Measurements from ENCODE around the gene KEL.
"Not testable (repeated sequence)": the region's sequence is repeated elsewhere in the genome, so short reads cannot be mapped to it uniquely, and the experiment has no call there.

The KEL gene, protein sequence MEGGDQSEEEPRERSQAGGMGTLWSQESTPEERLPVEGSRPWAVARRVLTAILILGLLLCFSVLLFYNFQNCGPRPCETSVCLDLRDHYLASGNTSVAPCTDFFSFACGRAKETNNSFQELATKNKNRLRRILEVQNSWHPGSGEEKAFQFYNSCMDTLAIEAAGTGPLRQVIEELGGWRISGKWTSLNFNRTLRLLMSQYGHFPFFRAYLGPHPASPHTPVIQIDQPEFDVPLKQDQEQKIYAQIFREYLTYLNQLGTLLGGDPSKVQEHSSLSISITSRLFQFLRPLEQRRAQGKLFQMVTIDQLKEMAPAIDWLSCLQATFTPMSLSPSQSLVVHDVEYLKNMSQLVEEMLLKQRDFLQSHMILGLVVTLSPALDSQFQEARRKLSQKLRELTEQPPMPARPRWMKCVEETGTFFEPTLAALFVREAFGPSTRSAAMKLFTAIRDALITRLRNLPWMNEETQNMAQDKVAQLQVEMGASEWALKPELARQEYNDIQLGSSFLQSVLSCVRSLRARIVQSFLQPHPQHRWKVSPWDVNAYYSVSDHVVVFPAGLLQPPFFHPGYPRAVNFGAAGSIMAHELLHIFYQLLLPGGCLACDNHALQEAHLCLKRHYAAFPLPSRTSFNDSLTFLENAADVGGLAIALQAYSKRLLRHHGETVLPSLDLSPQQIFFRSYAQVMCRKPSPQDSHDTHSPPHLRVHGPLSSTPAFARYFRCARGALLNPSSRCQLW

DNA sequence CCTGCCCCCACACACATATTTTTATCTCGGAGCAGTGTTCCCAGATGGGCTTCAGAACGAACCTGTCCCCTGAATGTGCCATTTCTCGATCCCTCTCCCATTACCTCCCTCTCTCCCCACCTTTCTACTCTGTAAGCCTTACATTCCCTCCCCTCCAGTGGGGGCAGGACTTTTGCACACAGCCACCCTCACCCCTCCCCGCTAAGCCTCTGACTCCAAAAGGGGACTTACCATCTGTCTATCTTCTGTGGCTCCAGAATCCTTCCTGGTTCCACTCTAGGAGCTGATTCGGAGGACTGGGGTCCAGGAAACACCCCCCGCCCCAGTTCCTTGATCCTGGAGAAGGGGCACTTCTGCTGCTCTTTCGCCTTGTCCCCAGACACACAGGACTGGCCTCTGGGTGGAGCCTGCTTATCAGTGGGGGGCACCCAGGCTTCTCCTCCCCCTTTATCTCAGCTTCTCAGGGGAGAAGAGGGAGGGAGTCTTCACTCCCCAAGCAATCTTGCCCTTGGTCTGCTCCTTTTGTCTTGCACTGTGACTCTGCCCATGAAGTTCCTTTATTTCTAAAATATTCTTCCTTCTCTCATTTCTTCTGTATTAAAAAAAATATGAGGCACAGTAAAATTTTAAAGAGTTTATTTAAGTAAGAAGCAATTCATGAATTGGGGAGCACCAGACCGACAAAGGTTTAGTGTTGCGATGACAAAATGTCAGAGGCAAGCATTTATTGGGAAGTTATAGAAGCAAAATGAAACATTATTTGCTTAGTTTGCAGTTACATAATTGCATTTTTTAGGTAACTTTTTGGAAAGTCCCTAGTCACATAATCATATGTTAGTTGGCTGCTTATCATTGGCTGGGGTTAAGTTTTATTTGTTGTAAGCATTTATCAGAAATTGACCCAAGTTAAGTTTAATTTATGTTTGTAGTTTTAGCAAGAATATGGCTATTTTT, at the start of gene KEL:
Gene KEL, minus strand, starts transcription at position 391 of the 954 bp plus-strand sequence. Its CDS starts 157 bp downstream, at position 234.
- in situ Hi-C loops (cut with MboI; ENCODE audit: low sequenced_read_pairs), result no loop called here

DNA sequence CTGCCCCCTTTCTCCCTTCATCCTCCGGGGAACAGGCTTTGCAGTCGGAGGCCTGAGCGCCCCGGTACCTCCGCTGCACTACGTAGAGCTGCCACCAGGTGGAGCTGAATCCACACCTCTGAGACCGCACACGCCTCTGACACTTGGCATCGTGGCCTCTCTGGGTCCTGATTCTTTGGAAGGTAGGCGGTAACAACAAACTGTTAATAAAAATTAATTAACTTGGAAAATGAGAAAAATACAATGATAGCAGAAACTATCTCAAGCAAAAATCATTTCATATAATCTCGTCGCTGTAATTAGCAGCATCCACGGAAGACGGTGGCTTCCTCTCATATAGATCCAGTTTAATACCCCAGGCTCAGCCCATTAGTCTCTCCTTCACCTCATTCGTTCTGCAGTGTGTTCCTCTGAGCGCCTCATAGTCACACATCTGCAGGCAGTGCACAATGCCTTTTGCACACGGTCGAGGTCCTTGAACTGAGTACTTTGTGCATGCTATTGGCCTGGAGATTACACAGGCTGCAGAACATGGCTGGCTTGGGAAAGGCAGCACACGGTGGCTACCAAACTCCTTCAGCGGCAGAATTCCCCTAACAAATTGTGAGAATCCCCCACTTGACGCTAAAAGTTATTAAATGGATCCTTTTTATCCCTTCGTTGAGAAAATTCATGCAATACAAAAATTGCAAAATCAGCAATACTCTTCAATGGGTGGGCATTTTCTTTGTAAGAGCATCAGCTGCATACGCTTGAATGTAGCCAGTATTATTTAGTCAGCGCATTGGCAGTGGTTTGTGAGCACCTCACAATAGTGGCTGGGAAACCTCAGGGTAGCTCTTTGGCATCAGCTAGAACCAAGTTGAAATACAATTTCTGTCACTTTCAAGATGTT, 46.1 kb upstream of the KEL start:
- in situ Hi-C loops (cut with MboI; ENCODE audit: low sequenced_read_pairs), result loop anchor here (25.0 kb wide), 1 partner anchor 404 kb away; the partner anchor contains the start of gene EPHA1

DNA sequence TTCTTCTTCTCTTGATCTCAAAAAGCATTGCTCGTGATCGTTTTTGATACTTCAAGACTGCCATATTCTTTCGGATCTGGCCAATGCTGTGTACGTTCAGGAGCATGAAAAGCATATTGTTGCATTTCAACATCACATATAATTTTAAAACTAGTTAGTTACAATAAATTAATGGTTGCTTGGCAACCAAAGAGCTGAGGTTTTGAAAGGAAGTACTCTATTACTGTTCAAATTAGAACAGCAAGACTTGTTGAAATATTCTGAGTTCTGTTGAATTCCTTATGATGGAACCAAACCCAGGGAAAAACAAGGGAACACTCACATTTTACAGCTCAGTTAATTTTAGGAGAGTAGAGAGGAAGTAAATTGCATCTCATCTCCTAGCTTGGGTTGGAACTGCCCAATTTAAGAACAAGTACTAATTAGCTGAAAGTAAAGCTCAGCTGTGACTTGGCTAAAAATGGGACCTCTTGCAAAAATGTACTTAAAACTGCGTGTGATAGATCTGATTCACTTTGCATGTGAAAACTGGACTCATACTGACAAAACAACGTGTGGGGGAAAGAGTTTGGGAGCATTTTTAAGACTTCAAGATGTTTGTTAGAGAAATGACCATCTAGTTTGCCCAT, 43.6 kb upstream of the KEL start:
- in situ Hi-C loops (cut with MboI; ENCODE audit: low sequenced_read_pairs), result loop anchor here (25.0 kb wide), 1 partner anchor 407 kb away; the partner anchor contains the start of gene EPHA1

DNA sequence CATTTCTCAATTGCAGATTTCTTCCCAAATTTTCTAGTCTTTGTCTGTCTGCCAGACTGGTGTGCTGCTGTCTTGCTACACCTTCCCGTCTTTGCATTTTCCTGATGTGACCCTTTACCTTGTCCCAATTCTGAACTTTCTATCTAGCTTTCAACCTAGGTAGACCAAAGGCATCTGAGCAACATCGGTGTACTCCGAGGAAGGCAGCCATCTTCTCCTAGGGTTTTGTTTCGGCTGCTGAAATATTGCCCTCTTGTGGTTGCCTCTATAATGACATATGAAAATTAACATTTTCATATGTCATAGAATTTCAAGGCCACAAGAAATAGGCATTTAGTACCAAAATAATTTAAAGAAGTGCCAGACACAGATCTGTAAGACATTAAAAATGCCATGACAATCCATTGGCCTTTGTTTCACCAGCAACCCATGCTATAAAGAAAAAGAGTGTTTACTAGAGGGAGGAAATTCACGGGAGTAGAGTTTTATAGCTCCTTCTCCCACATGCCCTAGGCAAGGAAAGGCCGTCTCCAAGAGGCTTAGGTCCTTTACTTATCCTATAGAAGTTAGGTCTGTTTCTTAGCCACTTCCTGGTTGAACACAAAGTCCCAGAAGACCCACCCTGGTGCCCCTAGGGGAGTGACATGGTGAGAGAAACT, 41.4 kb upstream of the KEL start:
- in situ Hi-C loops (cut with MboI; ENCODE audit: low sequenced_read_pairs), result loop anchor here (25.0 kb wide), 1 partner anchor 409 kb away; the partner anchor contains the start of gene EPHA1

DNA sequence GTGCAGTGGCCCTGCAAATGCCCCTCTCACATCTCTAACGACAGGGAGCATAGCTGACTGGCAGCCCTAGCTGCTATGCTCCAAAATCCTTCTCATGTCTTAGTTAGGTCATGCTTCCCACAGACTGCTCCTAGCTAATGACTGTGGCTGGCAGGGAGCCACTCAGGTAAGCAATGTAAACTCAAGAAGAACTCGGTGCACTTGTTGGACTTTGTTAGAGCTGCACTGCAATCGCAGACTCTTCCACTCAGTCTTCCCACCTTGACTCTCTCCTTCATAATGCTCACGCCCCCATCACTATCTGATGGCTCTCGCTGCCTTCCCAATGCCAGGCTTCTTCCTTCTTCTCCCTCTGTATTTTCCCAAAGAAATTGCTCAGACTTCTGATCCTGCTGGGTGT, 40.7 kb upstream of the KEL start:
- in situ Hi-C loops (cut with MboI; ENCODE audit: low sequenced_read_pairs), result loop anchor here (25.0 kb wide), 1 partner anchor 409 kb away; the partner anchor contains the start of gene EPHA1

DNA sequence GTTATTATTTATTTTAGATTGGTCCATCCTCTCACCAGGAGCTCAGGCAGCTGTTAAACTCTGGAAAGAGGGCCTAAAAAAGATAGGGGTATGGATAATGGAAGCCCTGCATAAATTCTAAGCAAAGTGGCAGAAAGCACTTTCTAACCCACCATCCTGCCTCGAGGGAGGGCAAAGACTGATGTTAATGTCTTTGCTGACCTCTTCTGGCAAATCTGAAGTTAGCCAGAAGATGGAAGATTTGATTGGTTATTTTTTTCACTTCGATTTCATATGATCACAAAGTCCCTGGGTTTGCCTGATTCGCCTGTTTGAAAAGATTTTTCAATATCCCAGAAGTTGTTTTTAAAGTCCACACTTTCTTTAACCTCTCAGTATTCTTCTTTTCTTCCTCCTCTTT, 39.9 kb upstream of the KEL start:
- in situ Hi-C loops (cut with MboI; ENCODE audit: low sequenced_read_pairs), result loop anchor here (25.0 kb wide), 1 partner anchor 410 kb away; the partner anchor contains the start of gene EPHA1

DNA sequence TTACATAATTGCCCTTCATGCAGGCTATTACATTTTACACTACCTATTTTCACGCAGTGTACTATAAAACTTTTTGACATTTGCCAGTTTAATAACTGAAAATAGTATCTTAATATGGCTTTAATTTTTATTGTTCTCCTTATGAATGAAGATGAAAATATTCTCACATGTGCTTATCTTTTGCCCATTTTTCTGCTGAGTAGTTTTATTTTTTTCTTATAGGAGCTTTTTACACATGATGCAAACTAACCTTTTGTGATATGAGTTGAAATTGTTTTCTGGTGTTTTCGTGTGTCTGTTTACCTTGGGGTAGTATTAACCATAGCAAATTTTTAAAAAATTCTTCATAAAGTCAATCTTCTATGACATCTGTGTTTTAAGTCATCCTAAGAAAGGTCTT, 38.5 kb upstream of the KEL start:
- in situ Hi-C loops (cut with MboI; ENCODE audit: low sequenced_read_pairs), result loop anchor here (25.0 kb wide), 1 partner anchor 412 kb away; the partner anchor contains the start of gene EPHA1

DNA sequence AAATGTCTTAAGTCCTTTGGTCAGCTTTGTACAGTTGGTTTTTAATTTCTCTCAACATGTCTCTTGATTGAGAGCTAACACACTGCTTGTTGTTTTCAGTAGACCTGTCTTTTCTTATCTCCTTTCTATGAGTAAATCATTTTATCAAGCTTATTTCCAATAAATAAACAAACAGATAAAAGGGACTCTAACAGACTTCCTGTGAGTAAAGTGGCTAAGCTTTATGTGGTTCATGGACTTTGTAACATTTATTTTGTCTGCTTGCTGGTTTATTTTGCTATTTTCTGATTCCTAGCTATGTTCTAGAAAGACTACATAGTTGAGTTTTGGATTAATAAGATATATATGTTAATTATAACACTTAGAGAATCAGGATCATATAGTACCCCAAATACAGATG, 37.6 kb upstream of the KEL start:
- in situ Hi-C loops (cut with MboI; ENCODE audit: low sequenced_read_pairs), result loop anchor here (25.0 kb wide), 1 partner anchor 413 kb away; the partner anchor contains the start of gene EPHA1

DNA sequence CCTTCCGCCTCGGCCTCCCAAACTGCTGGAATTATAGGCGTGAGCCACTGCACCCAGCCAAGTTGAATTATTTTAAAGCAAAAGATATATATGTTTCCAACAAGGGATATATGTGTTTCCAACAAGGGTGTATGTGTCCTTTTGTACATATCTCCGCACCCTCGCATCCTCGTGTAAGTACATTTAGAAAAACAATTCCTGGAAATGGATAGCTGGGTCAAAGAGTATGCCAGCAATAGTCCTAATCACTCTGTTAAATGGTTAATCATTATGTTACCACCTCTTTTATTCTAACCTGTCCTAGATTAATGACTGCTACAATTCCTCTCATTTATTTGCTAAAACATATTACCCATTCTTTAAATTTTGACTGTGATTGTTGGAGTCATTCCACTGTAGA, 36.8 kb upstream of the KEL start:
- in situ Hi-C loops (cut with MboI; ENCODE audit: low sequenced_read_pairs), result no loop called here

DNA sequence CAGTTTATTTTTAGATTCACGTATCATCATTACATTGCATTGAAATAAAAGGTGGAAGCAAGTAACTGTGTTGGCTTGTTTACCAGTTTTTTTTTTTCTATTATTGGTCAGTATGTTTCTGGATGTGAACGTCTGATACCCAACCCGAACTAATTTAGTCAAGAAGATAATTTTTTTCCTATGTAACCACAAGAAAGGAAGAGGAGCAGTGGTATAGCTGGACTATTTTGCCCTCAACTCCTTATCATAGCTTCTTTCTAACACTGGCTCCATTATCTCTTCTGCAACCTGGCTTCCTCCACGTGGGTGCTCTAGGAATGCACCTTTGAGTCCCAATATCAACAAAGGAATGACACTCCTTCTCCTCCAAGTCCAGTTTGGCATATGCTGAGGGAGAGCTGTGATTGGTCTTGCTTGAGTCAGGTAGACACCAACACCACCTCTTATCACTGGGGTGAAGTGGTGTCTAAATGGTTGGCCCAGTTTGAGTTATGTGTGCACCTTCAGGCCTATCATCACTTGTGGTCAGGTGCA, 35.4 kb upstream of the KEL start:
- in situ Hi-C loops (cut with MboI; ENCODE audit: low sequenced_read_pairs), result no loop called here

DNA sequence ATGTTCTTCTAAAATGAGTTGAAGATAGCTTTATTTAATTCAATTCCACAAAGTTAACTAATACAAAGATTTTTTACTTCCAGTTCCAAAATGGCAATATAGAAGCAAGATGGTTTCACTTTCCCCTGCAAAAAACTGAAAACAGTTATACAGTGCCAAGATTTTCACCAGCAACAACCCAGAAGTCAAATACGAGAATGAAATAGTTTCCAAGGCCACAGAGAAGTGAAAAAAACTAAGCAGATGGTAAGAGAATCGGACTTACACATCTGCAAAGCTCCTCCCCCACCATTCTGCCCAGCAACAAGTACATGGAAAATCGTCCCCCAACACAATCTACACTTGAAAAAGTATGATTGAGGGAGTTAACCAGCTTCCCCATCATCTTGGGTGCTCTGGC, 30.3 kb upstream of the KEL start:
- in situ Hi-C loops (cut with MboI; ENCODE audit: low sequenced_read_pairs), result no loop called here

DNA sequence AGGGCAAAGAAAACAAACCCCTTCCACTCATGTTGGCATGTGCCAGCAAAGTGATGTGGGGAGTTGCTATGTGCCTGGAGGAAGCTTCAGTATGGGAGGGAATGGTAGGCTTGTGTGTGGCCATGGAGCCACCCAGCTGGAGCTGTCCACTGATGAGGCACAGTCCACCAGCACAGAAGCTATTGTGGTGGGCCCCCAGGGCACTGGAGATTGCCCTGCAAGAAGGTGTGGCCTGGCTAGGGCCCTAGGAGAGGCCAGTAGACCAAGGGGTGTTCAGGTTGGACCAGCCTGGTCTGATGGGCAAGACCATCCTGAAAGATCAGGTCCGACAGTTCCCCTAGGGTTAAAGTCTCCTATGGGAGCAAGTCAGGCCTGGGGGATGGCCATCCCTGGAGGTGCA, 22.1 kb upstream of the KEL start:
- in situ Hi-C loops (cut with MboI; ENCODE audit: low sequenced_read_pairs), result no loop called here

DNA sequence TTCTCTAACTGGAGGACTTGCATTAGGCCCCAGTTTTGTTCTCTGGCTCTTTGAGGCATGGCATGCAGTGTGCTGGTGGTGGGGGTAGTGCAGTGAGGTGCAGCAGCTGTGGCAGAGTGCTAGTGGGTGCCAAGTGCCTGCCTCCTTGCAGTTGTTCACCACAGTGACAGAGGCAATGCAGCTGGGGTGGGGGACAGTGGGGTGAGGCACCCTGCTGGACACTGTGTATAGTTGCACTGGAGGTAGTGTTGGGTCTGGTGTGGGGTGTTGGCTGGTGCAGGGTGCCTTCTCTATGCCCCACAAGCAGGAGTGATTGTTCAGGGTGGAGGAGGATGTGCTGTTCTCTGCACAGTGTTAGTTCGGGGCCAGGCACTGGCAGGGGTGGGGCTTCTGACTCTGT, 21.7 kb upstream of the KEL start:
- in situ Hi-C loops (cut with MboI; ENCODE audit: low sequenced_read_pairs), result no loop called here

DNA sequence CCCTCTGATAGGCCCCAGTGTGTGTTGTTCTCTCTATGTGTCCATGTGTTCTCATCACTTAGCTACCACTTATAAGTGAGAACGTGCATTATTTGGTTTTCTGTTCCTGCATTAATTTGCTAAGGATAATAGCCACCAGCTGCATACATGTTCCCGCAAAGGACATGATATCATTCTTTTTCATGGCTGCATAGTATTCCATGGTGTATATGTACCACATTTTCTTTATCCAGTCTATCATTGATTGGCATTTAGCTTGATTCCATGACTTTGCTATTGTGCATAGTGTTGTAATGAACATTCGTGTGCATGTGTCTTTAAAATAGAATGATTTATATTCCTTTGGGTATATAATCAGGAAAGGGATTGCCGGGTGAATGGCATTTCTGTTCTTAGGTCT, 16.2 kb upstream of the KEL start:
- in situ Hi-C loops (cut with MboI; ENCODE audit: low sequenced_read_pairs), result not testable (repeated sequence)

DNA sequence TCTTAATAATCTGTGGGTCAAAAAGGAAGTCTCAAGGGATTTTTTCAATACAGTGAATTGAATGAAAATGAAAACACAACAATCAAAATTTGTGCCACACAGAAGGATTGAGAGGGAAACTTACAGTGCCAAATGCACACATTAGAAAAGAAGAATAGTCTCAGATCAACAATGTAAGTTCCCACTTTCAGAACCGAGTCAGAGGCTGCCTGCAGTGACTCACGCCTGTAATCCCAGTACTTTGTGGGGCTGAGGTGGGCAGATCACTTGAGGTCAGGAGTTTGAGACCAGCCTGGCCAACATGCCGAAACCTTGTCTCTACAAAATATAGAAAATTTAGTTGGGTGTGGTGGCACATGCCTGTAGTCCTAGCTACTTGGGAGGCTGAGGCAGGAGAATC, 12.5 kb upstream of the KEL start:
- in situ Hi-C loops (cut with MboI; ENCODE audit: low sequenced_read_pairs), result no loop called here

DNA sequence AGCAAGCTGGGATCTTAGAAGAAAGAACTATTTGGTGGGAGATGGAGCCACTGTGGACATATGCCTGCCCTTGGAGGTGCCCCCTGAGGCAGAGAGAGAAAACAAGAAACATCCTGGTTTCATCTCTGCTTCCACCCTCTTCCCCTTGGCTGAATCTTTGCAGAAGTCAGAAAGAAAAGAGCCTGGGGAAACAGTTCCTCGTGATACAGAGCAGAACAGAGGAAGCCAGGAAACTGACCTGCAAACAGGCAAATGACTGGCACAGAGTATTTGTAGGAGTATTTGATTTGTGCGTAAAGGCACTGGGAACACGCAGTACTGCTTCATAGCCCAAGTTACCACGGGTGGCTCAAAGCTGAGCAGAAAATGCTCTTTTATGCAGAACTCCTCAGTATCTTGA, 7.0 kb upstream of the KEL start:
- in situ Hi-C loops (cut with MboI; ENCODE audit: low sequenced_read_pairs), result no loop called here

DNA sequence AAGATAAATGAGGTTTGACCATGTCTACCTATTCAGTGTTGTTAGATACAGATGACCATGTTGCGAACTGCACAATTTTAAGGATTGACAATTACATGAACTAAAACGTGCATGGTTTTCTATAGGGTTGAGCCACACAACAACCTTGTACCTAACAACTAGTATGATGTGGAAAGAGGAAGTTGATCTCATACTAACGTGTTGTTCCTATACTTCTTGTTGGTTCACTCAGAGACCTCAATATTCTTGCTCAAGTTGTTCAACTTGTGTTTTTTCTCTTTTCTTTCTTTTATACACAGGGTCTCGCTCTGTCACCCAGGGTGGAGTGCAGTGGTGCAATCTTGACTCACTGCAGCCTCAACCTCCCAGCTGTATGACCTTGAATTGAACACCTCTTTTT, 6.1 kb upstream of the KEL start:
- in situ Hi-C loops (cut with MboI; ENCODE audit: low sequenced_read_pairs), result no loop called here

DNA sequence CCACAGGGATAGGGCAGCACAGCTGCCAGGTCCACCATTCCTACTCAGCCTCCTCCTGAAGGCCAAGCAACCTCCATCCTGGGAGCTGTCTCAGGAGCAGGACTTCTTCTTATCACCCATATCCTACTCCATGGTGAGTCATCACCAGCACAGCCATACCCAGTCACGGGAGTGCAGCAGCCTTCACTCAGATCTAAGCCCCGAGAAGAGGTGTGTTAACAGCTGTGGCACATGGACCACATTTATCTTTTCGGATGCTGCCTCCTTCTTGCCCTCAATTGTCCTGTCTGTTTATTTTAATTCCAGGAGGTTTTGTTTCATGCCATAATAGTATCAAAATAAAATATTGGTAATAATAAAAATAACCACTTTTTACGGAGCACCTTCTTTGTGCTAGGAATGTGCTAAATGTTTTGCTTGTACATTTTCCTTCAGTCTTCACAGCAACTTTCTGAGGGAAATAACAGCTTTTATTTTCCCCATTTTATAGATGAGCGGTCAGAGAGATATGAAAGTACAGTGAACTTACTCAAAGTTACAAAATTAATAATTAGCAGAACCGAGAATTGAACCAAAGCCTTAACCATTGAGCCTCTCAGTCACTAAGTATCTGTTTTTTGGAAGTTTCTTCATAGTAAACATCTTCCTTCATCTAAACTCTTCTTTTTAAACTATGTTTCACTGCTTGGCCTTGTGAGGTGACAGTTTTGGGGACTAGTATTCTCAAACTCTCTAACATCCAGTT, 2.5 kb upstream of the KEL start:
- in situ Hi-C loops (cut with MboI; ENCODE audit: low sequenced_read_pairs), result no loop called here

All from HL-60/S4 treated with phorbol 12-myristate 13-acetate at 8.2 ng/mL for 4 days and 3 days (cell line).